OCI-LY1 (cell line): ENCODE results near the gene MACROD2.

Source experiments
- H2AFZ ChIP-seq: fragments of 200-600 bp; sonication (generic), shearing (Covaris generic); 2 replicates; pipeline ENCODE4 v1.6.0; 2014; ENCODE audit warnings: antibody characterized with exemption, mild to moderate bottlenecking, low read length
- H3F3A ChIP-seq: fragments of 200-600 bp; sonication (generic), shearing (Covaris generic); 2 replicates; pipeline ENCODE4 v1.6.0; 2014; ENCODE audit warnings: mild to moderate bottlenecking, antibody characterized with exemption, low read length, moderate library complexity; ENCODE audit not compliant: insufficient read depth
- H3K27ac ChIP-seq: fragments of 200-600 bp; sonication (generic); 2 replicates; pipeline ENCODE4 v1.5.1; 2014; ENCODE audit warnings: low read length, mixed run types, mild to moderate bottlenecking, low read depth; ENCODE audit not compliant: poor library complexity, severe bottlenecking
- H3K27me3 ChIP-seq: fragments of 200-600 bp; sonication (generic); 2 replicates; pipeline ENCODE4 v1.6.0; 2014; ENCODE audit warnings: antibody characterized with exemption, mild to moderate bottlenecking, low read length, moderate library complexity; ENCODE audit not compliant: insufficient read depth
- H3K36me3 ChIP-seq: fragments of 200-600 bp; sonication (generic); 2 replicates; pipeline ENCODE4 v1.6.1; 2014; ENCODE audit warnings: mild to moderate bottlenecking, antibody characterized with exemption, low read length, moderate library complexity, mixed read lengths; ENCODE audit not compliant: insufficient read depth
- H3K4me1 ChIP-seq: fragments of 200-600 bp; sonication (generic); 2 replicates; pipeline ENCODE4 v1.5.1; 2014; ENCODE audit warnings: mild to moderate bottlenecking, low read length, moderate library complexity; ENCODE audit not compliant: insufficient read depth, severe bottlenecking
- H3K4me2 ChIP-seq: fragments of 200-600 bp; sonication (generic), shearing (Covaris generic); 2 replicates; pipeline ENCODE4 v1.6.1; 2014; ENCODE audit warnings: low read length
- H3K4me3 ChIP-seq: fragments of 200-600 bp; sonication (generic); 2 replicates; pipeline ENCODE4 v1.5.1; 2014; ENCODE audit warnings: low read length, low read depth, mild to moderate bottlenecking, mixed read lengths; ENCODE audit not compliant: poor library complexity, severe bottlenecking
- H3K79me2 ChIP-seq: fragments of 200-600 bp; shearing (Covaris generic); 2 replicates; pipeline ENCODE4 v1.6.1; 2016; ENCODE audit warnings: mixed run types, low read length, mixed read lengths; ENCODE audit not compliant: insufficient read depth
- H3K9ac ChIP-seq: fragments of 200-600 bp; sonication (generic), shearing (Covaris generic); 2 replicates; pipeline ENCODE4 v1.6.1; 2014; ENCODE audit warnings: mild to moderate bottlenecking, low read length, mixed read lengths
- H3K9me2 ChIP-seq: fragments of 200-600 bp; sonication (generic), shearing (Covaris generic); 2 replicates; pipeline ENCODE4 v1.6.1; 2014; ENCODE audit warnings: low read depth, mild to moderate bottlenecking, low read length, mixed read lengths
- H3K9me3 ChIP-seq: fragments of 200-600 bp; shearing (Covaris generic); 2 replicates; pipeline ENCODE4 v1.6.1; 2014; ENCODE audit warnings: low read length, mixed read lengths
- H4K20me1 ChIP-seq: fragments of 200-600 bp; sonication (generic), shearing (Covaris generic); 2 replicates; pipeline ENCODE4 v1.6.0; 2016; ENCODE audit warnings: mild to moderate bottlenecking, low read length; ENCODE audit not compliant: insufficient read depth
- CTCF ChIP-seq: fragments of 200-600 bp; sonication (generic), shearing (Covaris generic); IDR thresholded peaks from 2 replicates; pipeline ENCODE4 v1.5.1; 2017; ENCODE audit warnings: mild to moderate bottlenecking, antibody characterized with exemption, low read length, moderate library complexity, mixed read lengths
- EZH2 ChIP-seq: fragments of 200-600 bp; sonication (generic), shearing (Covaris generic); IDR thresholded peaks from 2 replicates; pipeline ENCODE4 v1.8.0; 2017; ENCODE audit warnings: borderline replicate concordance, mixed run types, mild to moderate bottlenecking, antibody characterized with exemption, low read length, moderate library complexity, mixed read lengths

The MACROD2 gene

DNA sequence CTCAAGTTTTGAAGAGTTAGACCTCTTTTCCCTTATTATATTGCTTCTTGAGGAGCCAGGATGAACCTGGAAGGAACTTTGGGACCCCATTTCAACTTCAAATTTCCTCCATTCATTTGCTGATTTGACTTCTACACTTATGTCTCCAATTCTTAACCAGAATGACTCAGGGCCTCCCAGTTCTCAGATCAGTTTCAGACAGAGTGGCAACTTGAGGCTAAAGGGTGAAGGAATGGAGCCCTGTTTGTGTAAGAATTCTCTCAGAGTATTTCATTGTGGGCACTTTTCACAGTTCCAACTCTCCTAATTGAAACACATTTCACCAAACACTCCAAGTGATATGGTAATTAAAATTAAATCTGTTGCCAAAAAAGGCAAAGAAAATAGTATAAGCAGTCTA, 451.1 kb downstream of the MACROD2 start:
- Histone ChIP-seq H3K4me2 (no peak overlapping the region), H3K9ac (no peak overlapping the region), H3K9me2 (no peaks in the 10 kb centered on the region), H3K9me3 (no peaks in the 10 kb centered on the region), H3K4me3 (no peak overlapping the region), H3F3A (no peaks in the 10 kb centered on the region), H2AFZ (no peak overlapping the region), H3K79me2 (no peaks in the 10 kb centered on the region), H3K4me1 (no peaks in the 10 kb centered on the region), H3K27ac (no peak overlapping the region), H3K27me3 (no peaks in the 10 kb centered on the region), H4K20me1 (no peaks in the 10 kb centered on the region), H3K36me3 (no peaks in the 10 kb centered on the region)
- TF ChIP-seq EZH2 (no peak), CTCF (no peak)

DNA sequence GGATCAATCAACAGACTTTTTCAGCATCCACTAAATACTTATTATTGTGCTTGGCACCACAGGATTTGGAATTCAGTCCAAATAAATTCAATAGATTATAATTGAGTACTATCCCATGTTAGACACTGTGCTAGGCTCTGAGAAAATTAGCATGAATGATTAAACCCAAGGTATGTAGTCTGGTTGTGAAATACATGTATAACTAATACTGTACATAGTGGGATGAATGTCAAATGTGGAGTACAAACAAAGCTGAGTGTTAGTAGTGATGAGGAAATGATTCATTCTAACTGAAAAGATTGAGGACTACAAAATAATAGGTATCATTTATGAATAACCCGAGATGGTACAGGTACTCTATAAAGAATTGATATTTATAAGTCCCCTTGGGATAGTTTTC, 454.0 kb downstream of the MACROD2 start:
- H3K9me2 ChIP-seq, result no peaks in the 10 kb centered on the region
- no peaks in the 10 kb centered on the region for H3K9me3 ChIP-seq
- H2AFZ ChIP-seq, result no peak overlapping the region
- no peak overlapping the region for H3K4me2 ChIP-seq
- H3K36me3 ChIP-seq, result no peaks in the 10 kb centered on the region
- H3F3A ChIP-seq, result no peaks in the 10 kb centered on the region
- no peak for TF ChIP-seq CTCF
- no peak for TF ChIP-seq EZH2
- H3K27me3 ChIP-seq, result no peaks in the 10 kb centered on the region
- no peak overlapping the region for H3K27ac ChIP-seq
- no peak overlapping the region for H3K4me3 ChIP-seq
- no peaks in the 10 kb centered on the region for H3K79me2 ChIP-seq
- H3K9ac ChIP-seq, result no peak overlapping the region
- H4K20me1 ChIP-seq, result no peaks in the 10 kb centered on the region
- no peaks in the 10 kb centered on the region for H3K4me1 ChIP-seq

- TF ChIP-seq CTCF (no peak), EZH2 (no peak)
- H3K27ac ChIP-seq, result no peak overlapping the region
- no peak overlapping the region for H3K4me2 ChIP-seq
- H4K20me1 ChIP-seq, result no peaks in the 10 kb centered on the region
- H3K4me1 ChIP-seq, result no peaks in the 10 kb centered on the region
- H2AFZ ChIP-seq, result no peak overlapping the region
- H3K4me3 ChIP-seq, result no peak overlapping the region
- no peaks in the 10 kb centered on the region for H3K9me2 ChIP-seq
- H3K9ac ChIP-seq, result no peak overlapping the region
- H3K79me2 ChIP-seq, result no peaks in the 10 kb centered on the region
- H3K9me3 ChIP-seq, result no peaks in the 10 kb centered on the region
- no peaks in the 10 kb centered on the region for H3K27me3 ChIP-seq
- no peaks in the 10 kb centered on the region for H3F3A ChIP-seq
- no peaks in the 10 kb centered on the region for H3K36me3 ChIP-seq
Observed at GRCh38 chr20:14450256-14450655, 454.9 kb downstream of the MACROD2 start.
